Measurements from ENCODE around the gene GREB1.
"Not testable (repeated sequence)": the region's sequence is repeated elsewhere in the genome, so short reads cannot be mapped to it uniquely, and the experiment has no call there.

Gene GREB1

DNA sequence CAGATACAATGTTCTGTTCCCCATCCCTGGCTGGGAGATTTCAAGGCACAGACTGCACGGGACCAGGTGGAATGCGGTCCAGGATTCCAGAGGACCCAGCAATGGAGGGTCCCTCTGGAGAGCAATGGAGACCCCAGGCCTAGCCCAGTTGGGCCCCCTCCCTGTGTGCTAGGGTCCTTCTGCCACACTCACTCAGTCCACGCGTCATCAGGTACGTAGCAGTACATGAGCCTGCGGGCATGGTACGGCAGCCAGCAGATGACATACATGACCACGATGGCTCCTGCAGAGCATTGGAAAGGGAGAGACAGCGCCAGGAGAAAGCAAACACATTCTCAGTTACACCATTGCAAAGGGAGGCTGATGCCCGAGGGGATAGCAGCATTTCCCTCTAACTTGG, 126.0 kb downstream of the GREB1 start:
- in situ Hi-C loops (cut with HindIII; ENCODE audit: low sequenced_read_pairs): no loop called here
- no peak for DNase-seq (ENCODE audit: low read depth, low spot score)
- no peak overlapping the region for H3K4me3 ChIP-seq (ENCODE audit: low read depth, low read length)
- TF ChIP-seq, protein P1, sequence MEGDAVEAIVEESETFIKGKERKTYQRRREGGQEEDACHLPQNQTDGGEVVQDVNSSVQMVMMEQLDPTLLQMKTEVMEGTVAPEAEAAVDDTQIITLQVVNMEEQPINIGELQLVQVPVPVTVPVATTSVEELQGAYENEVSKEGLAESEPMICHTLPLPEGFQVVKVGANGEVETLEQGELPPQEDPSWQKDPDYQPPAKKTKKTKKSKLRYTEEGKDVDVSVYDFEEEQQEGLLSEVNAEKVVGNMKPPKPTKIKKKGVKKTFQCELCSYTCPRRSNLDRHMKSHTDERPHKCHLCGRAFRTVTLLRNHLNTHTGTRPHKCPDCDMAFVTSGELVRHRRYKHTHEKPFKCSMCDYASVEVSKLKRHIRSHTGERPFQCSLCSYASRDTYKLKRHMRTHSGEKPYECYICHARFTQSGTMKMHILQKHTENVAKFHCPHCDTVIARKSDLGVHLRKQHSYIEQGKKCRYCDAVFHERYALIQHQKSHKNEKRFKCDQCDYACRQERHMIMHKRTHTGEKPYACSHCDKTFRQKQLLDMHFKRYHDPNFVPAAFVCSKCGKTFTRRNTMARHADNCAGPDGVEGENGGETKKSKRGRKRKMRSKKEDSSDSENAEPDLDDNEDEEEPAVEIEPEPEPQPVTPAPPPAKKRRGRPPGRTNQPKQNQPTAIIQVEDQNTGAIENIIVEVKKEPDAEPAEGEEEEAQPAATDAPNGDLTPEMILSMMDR (IDR thresholded peaks at IDR 0.05; ENCODE audit: low read depth, low read length): no peak

DNA sequence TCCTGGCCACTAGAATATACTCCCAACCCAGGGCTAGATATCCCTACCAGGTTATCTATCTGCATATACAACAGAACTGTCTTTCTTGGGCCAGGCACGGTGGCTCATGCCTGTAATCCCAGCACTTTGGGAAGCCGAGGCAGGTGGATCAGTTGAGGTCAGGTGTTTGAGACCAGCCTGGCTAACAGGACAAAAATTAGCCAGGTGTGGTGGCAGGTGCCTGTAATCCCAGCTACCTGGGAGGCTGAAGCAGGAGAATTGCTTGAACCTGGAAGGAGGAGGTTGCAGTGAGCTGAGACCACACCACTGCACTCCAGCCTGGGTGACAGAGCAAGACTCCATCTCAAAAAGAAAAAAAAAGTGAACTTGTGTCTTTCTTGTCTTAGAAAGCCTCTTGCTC, 126.6 kb downstream of the GREB1 start:
- H3K4me3 ChIP-seq (ENCODE audit: low read depth, low read length); in situ Hi-C loops (cut with HindIII; ENCODE audit: low sequenced_read_pairs); DNase-seq (ENCODE audit: low read depth, low spot score): not testable (repeated sequence)

- H3K4me3 ChIP-seq (ENCODE audit: low read depth, low read length): no peak overlapping the region
- DNase-seq (ENCODE audit: low read depth, low spot score): no peak
- TF ChIP-seq, protein P1 (IDR thresholded peaks at IDR 0.05; ENCODE audit: low read depth, low read length): no peak
- in situ Hi-C loops (cut with HindIII; ENCODE audit: low sequenced_read_pairs): no loop called here
Measured at GRCh38 chr2:11661891-11662435, 128.1 kb downstream of the GREB1 start.

DNA sequence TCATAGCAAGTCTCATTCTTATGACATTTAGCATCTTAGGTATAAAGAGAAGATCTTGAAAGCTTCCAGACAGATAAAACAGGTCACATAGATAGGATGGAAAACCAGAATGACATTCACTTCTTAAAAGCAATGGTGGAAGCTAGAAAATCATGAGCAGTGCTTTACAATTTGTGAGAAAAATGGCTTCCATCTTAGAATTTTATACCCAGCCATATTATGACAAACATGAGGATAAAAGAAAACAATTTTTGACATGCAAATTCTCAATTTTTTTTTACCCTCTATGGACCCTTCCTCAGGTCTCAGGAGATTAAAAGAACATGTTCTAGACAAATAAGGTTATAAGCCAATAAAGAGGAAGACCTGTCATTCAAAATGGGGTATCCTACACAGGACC, 129.0 kb downstream of the GREB1 start:
- H3K4me3 ChIP-seq (ENCODE audit: low read depth, low read length): no peak overlapping the region
- in situ Hi-C loops (cut with HindIII; ENCODE audit: low sequenced_read_pairs): no loop called here
- no peak for DNase-seq (ENCODE audit: low read depth, low spot score)
- TF ChIP-seq, protein P1 (IDR thresholded peaks at IDR 0.05; ENCODE audit: low read depth, low read length): no peak

DNA sequence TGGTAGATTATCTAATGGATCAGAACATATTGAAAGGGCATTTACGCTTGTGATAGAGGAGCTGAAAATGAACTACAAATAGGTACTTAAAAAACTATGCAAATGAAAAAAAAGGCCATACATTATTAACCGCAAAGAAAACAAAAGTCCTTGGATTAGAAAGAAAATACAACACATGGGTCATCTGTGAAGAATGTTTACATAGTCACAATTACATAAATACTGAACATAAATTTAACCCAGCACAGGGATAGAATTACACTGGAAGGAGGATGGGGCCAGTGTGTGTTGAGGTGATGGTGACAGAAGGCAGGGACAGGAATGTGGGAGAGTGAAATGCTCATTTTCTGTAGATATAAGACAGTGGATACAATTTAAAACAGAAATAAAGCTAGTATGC, 129.6 kb downstream of the GREB1 start:
- TF ChIP-seq, protein P1 (IDR thresholded peaks at IDR 0.05; ENCODE audit: low read depth, low read length): no peak
- in situ Hi-C loops (cut with HindIII; ENCODE audit: low sequenced_read_pairs): no loop called here
- peak; percentile 8 for DNase-seq (ENCODE audit: low read depth, low spot score)
- H3K4me3 ChIP-seq (ENCODE audit: low read depth, low read length): no peak overlapping the region

DNA sequence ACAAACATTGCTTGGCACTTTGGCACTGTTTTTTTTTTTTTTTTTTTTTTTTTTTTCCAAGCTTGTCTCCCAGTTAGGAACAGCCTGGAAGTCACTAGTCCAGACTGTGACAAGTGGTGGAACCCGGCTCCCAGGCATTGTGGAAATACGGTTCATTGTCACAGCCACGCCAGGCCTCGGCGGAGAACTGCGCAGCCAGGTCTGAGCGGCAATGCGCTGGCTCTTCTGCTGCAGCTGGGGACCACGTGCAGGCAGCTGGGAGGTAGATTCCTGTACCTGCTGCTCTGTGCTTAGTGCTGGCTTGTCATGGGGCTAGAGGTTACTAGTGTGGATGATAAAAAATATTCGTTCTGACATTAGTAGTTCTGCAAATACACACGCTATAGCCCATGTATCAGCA, 131.2 kb downstream of the GREB1 start:
- H3K4me3 ChIP-seq (ENCODE audit: low read depth, low read length): no peak overlapping the region
- TF ChIP-seq, protein P1 (IDR thresholded peaks at IDR 0.05; ENCODE audit: low read depth, low read length): no peak

DNA sequence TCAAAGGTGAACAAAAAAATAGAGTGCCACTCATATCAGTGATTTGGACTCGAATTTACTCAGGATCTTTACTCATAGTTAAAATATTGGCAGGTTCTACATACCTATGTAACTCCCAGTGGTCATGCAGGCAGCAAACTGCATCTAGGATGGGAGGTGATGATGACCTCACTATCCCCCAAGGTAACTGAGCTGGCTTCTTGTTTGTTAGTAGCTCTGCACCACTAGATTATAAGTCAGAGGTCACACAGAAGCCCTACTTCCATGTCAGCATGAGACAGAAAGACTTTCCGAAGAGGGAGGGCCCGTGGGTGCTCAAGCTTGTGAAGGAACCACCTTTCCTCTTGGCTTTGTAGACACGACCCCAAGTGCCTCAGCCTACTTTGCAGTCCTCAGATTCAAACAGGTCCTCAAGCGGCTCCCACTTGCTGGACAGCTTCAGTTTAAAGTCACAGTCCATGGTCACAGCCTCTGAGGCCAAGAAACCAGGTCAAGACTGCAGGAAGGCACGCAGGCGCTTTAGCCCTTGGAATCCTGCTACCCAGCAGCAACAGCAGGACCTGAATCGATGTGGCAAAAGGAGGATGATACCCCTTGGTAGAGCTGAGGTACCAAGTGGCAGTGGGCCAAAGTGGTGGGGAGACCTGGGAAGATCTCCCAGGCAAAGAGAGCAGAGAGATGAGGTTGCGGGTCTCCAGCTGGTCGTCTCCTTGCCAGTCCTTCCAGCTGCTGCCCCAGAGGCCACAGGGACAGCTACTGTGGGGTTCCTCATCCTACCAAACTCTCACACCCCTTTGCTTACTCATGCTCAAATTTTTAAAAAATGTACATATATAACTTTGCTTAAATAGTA, 131.9 kb downstream of the GREB1 start:
- TF ChIP-seq, protein P1 (IDR thresholded peaks at IDR 0.05; ENCODE audit: low read depth, low read length): no peak
- in situ Hi-C loops (cut with HindIII; ENCODE audit: low sequenced_read_pairs): no loop called here
- H3K4me3 ChIP-seq (ENCODE audit: low read depth, low read length): no peak overlapping the region
- DNase-seq (ENCODE audit: low read depth, low spot score): no peak

More for the DNA sequence above, 131.2 kb downstream of the GREB1 start:
- DNase-seq (ENCODE audit: low read depth, low spot score): no peak
- in situ Hi-C loops (cut with HindIII; ENCODE audit: low sequenced_read_pairs): no loop called here
